Natural killer cell treated with Interleukin-12 subunit alpha and Interleukin-12 subunit beta and Interleukin-15 and Interleukin-18, amount 100 ng/mL, for 72 hours (primary cell): ENCODE measurements around the gene LIN52. TPM values are rescaled to one million over a fixed set of nuclear protein-coding genes. Genes with fewer than 3 reads are reported as not detected.
A peak's percentile ranks its signal among the peaks of the same experiment; 100 is the strongest.

Experiments
- ATAC-seq, 2 donors: fragments of 150-1000 bp; cut with Tn5 transposase in 1 of 2; sonication (Bioruptor Pico), chemical (Tn5 transposase) in 1 of 2; 2 replicates each; pipeline ENCODE4 v1.10.0; 2021
- DNase-seq: peaks from one replicate; pipeline ENCODE4 v3.0.0; 2022; ENCODE audit warnings: low spot score
- H3K27ac Mint-ChIP-seq, 2 donors: 1 replicate in 1 of 2; 2 replicates in 1 of 2; pipeline ENCODE4 v1.8.0; 2022; ENCODE audit warnings: mixed read lengths in 2 of 2, mild to moderate bottlenecking in 1 of 2, moderate library complexity in 1 of 2
- H3K27me3 Mint-ChIP-seq, 2 donors: 1 replicate in 1 of 2; 2 replicates in 1 of 2; pipeline ENCODE4 v1.8.0; 2022; ENCODE audit warnings: mixed read lengths in 2 of 2
- H3K36me3 Mint-ChIP-seq: one replicate; pipeline ENCODE4 v1.8.0; 2022; ENCODE audit warnings: mixed read lengths
- H3K4me1 Mint-ChIP-seq, 2 donors: 1 replicate in 1 of 2; 2 replicates in 1 of 2; pipeline ENCODE4 v1.8.0; 2022; ENCODE audit warnings: low read depth in 2 of 2, mixed read lengths in 2 of 2, mild to moderate bottlenecking in 1 of 2
- H3K4me3 Mint-ChIP-seq: one replicate; pipeline ENCODE4 v1.8.0; 2022; ENCODE audit warnings: mixed read lengths
- H3K9me3 Mint-ChIP-seq: 2 replicates; pipeline ENCODE4 v1.8.0; 2022; ENCODE audit warnings: mixed read lengths
- total RNA-seq, 2 donors: library from RNA; stranded (reverse); gene quantifications; one replicate each; pipeline ENCODE4 v1.2.3, GENCODE V29; 2022

Gene LIN52
- total RNA-seq, result 10 to 100 TPM; 20.7 TPM

DNA sequence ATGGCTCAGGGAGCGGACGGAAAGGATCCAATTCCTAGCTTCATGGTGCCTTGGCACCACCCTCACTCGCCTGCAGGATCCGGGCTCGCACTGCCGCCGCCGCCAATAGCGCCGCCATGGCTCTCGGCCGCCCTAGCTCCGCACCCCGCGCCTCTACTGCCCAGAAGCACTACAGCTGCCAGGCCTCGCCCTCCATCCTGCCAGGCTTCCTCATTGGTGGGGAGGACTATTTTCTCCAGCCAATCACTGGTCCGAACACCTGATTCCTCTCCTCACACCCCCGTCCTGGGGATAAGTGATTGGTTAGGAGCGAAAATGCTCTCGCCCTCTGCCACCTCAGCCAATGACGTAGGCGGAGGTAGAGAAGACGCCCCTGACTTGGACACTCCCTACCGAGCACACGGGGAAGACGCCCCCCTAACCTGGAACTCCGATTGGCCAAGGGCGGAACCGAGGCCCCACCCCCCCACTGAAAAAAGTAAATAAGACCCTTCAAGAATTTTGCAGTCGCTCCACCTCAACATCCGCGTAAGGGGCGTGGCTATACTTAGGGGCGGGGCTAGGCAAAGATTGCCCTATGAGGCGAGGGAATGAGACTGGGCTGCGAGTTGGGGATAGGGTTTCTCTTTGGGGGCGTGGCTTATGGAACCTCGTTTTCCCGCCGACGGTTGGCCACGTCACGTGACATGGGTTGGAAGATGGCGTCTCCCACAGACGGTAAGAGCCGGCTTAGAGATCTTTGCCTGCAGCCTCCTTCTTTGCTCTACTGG lies at the start of gene LIN52, which contains the start of gene ALDH6A1:
Gene LIN52 (plus strand): TSS at position 680 of the 770 bp plus-strand sequence. CDS start 19 bp downstream, at position 699.
Gene ALDH6A1 (minus strand): TSS at position 177 of the 770 bp plus-strand sequence. CDS start 59 bp downstream, at position 118.
- Mint-ChIP-seq H3K4me1 (peaks cover 24 to 36% of the 10 kb centered on the region in 2 donors), H3K27ac (peak within 1 kb of the TSS; percentile 94 to 96), H3K9me3 (peaks cover 3% of the 10 kb centered on the region), H3K27me3 (no peaks in the 10 kb centered on the region), H3K36me3 (peaks cover 10% of the 10 kb centered on the region), H3K4me3 (peak within 1 kb of the TSS; percentile 96)
- ATAC-seq (peak; percentile 96), DNase-seq (peak; percentile 99)

DNA sequence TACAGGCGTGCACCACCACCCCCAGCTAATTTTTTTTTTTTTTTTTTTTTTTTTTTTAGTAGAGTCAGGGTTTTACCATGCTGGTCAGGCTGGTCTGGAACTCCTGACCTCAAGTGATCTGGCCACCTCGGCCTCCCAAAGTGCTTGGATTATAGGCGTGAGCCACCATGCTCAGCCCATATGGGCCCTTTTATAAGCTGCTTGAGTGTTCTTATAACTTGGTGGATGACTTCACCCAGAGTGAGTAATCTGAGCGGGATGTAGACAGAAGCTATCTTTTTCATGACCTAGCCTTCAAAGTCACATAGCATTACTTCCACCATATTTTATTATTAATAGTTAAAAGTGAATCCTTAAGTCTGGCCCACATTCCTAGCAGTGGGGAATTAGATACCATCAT lies 49.2 kb upstream of the LIN52 start:
- H3K27ac Mint-ChIP-seq, result no peak overlapping the region

DNA sequence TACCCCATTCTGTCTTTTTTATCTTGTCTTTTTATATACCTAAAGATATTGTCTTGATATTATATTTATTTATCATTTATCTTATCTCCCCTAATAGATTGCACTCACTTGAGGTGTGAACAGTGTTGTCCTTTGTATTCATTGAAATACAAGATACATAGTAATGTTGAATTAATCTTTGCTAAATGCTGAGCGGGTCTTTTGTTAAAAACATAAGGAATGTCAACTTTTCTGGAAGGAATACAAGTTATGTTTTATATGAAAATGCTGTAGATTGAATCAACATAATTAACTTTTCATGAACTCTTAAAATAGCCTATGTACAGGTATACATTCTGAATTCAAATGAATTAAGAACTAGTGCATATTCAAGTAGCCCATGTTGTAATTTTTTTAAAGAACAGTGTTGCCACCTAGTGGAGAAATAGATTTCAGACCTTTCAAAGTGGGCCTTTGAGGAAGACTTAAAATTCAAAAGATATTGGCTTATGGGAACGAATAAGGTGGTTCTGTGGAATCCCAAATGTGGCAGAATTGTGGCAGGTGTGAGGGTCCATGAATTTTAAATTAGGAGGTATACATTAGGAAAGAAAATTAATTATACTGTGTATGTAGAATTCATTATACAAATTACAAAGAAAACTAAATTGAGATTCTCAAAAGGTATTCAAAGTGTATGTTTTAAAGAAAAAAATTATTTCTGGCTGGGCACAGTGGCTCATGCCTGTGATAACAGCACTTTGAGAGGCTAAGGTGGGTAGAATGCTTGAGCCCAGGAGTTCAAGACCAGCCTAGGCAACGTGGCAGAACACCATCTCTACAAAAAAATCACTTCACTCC lies 46.5 kb upstream of the LIN52 start:
- no peaks in the 10 kb centered on the region for H3K27me3 Mint-ChIP-seq
- H3K4me1 Mint-ChIP-seq, result no peaks in the 10 kb centered on the region
- H3K4me3 Mint-ChIP-seq, result no peak overlapping the region
- H3K9me3 Mint-ChIP-seq, result no peaks in the 10 kb centered on the region
- no peaks in the 10 kb centered on the region for H3K36me3 Mint-ChIP-seq
- no peak for DNase-seq
- no peak for ATAC-seq
- no peak overlapping the region for H3K27ac Mint-ChIP-seq

More for the DNA sequence above, 49.2 kb upstream of the LIN52 start:
- H3K9me3 Mint-ChIP-seq, result no peaks in the 10 kb centered on the region
- no peaks in the 10 kb centered on the region for H3K27me3 Mint-ChIP-seq
- no peaks in the 10 kb centered on the region for H3K36me3 Mint-ChIP-seq
- no peak for ATAC-seq
- no peak overlapping the region for H3K4me3 Mint-ChIP-seq
- H3K4me1 Mint-ChIP-seq, result no peaks in the 10 kb centered on the region
- no peak for DNase-seq

DNA sequence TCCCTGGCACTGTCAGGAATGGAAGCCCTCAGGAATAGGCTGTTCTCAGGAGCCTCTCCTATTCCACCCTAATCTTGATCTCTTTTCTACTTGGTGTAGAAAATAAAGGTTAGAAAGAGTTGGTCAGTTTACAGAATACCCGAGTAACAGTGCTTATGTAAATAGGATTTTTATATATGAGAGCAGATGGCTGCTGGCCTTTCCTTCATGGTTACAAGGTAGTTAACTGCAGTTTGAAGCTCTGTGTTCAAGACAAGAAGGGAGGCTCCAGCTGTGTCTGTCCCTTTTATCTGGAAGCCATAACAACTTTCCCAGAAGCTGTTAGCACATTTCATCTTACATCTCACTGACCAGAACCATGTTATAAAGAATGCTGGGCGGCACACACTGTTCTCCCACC lies 42.5 kb upstream of the LIN52 start:
- H3K36me3 Mint-ChIP-seq, result no peaks in the 10 kb centered on the region
- H3K4me3 Mint-ChIP-seq, result no peak overlapping the region
- no peaks in the 10 kb centered on the region for H3K9me3 Mint-ChIP-seq
- no peaks in the 10 kb centered on the region for H3K4me1 Mint-ChIP-seq
- no peaks in the 10 kb centered on the region for H3K27me3 Mint-ChIP-seq
- DNase-seq, result no peak
- no peak for ATAC-seq
- H3K27ac Mint-ChIP-seq, result no peak overlapping the region

- Mint-ChIP-seq H3K27ac (no peak overlapping the region), H3K36me3 (no peaks in the 10 kb centered on the region), H3K4me1 (no peaks in the 10 kb centered on the region), H3K9me3 (no peaks in the 10 kb centered on the region), H3K27me3 (no peaks in the 10 kb centered on the region), H3K4me3 (no peak overlapping the region)
- DNase-seq, result no peak
- no peak for ATAC-seq
Measured at GRCh38 chr14:74045522-74045921, 39.2 kb upstream of the LIN52 start.

- ATAC-seq (no peak), DNase-seq (no peak)
- Mint-ChIP-seq H3K4me3 (no peak overlapping the region), H3K27me3 (no peaks in the 10 kb centered on the region), H3K27ac (no peak overlapping the region), H3K4me1 (no peaks in the 10 kb centered on the region), H3K9me3 (no peaks in the 10 kb centered on the region), H3K36me3 (no peaks in the 10 kb centered on the region)
Measured at GRCh38 chr14:74048281-74048680, 36.5 kb upstream of the LIN52 start.

GRCh38 chr14:74049876-74050495 lies 34.8 kb upstream of the LIN52 start:
- H3K4me3 Mint-ChIP-seq, result no peak overlapping the region
- no peaks in the 10 kb centered on the region for H3K4me1 Mint-ChIP-seq
- H3K27ac Mint-ChIP-seq, result no peak overlapping the region
- no peak for DNase-seq
- ATAC-seq, result no peak
- no peaks in the 10 kb centered on the region for H3K9me3 Mint-ChIP-seq
- no peaks in the 10 kb centered on the region for H3K27me3 Mint-ChIP-seq
- no peaks in the 10 kb centered on the region for H3K36me3 Mint-ChIP-seq

DNA sequence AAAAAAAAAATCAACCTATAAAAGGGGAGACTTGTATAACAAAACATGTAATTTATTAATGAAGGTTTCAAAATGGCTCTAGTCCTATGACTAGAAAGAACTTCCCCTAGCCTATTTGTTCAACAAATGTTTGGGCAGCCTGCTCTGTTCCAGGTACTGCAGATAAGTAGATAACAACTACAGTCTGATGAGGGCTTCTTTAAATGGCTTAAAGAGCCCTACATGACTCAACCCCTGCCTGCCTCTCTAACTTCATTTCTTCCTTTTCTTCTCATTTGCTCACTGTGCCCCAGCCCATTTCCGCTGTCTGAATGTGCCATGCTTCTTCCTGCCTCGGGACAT lies 22.0 kb upstream of the LIN52 start:
- no peaks in the 10 kb centered on the region for H3K27me3 Mint-ChIP-seq
- H3K4me1 Mint-ChIP-seq, result no peaks in the 10 kb centered on the region
- no peaks in the 10 kb centered on the region for H3K9me3 Mint-ChIP-seq
- no peak overlapping the region for H3K4me3 Mint-ChIP-seq
- DNase-seq (no peak), ATAC-seq (no peak)
- peaks cover 5% of the 10 kb centered on the region for H3K36me3 Mint-ChIP-seq
- H3K27ac Mint-ChIP-seq, result no peak overlapping the region

GRCh38 chr14:74064426-74064825 lies 20.3 kb upstream of the LIN52 start:
- no peak overlapping the region for H3K4me3 Mint-ChIP-seq
- peaks cover 5% of the 10 kb centered on the region for H3K36me3 Mint-ChIP-seq
- ATAC-seq, result no peak

GRCh38 chr14:74064883-74065282 lies 19.9 kb upstream of the LIN52 start:
- Mint-ChIP-seq H3K4me1 (no peaks in the 10 kb centered on the region), H3K9me3 (no peaks in the 10 kb centered on the region), H3K27me3 (no peaks in the 10 kb centered on the region), H3K27ac (no peak overlapping the region), H3K36me3 (peaks cover 5% of the 10 kb centered on the region), H3K4me3 (no peak overlapping the region)
- DNase-seq, result no peak
- ATAC-seq, result no peak

More at GRCh38 chr14:74064426-74064825, 20.3 kb upstream of the LIN52 start:
- no peak overlapping the region for H3K27ac Mint-ChIP-seq
- DNase-seq, result no peak
- no peaks in the 10 kb centered on the region for H3K9me3 Mint-ChIP-seq
- no peaks in the 10 kb centered on the region for H3K4me1 Mint-ChIP-seq
- no peaks in the 10 kb centered on the region for H3K27me3 Mint-ChIP-seq

DNA sequence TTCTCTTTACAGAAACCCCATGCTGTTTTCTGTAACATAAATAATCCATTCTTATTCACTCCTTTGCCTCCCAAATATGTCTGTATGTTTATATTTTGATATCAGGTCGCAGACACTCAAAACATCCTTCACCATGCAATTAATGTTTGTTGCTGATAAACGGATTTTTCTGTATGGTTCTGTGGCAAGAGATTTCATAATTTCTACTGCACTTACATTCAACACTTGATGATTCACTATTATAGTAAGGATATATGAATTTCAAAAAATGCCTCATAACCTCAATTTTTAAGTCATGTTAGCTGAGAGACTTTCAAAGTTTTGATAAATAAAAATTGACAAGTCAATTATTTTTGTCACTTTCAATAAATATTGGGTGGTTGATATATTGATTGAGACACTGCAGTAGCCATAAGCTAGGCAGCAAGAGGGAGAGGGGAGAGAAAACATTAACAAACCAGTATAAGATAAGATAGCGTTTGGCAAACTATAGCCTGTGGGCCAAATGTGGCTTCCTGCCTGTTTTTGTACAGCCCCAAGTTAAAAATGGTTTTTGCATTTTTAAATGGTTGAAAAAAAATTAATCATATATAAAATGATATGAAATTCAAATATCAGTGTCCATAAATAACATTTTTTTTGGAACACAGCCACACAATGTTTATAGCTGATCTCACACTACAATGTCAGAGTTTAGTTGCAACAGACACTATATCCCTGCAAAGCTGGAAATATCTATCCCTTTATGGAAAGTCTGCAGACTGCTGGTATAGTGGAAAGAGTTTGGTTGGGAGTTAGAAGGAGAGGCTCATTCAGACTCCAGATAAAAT lies 18.8 kb upstream of the LIN52 start:
- no peaks in the 10 kb centered on the region for H3K27me3 Mint-ChIP-seq
- peaks cover 5% of the 10 kb centered on the region for H3K36me3 Mint-ChIP-seq
- H3K27ac Mint-ChIP-seq, result peak overlapping the region; percentile 12 to 48
- no peaks in the 10 kb centered on the region for H3K4me1 Mint-ChIP-seq
- no peaks in the 10 kb centered on the region for H3K9me3 Mint-ChIP-seq
- no peak for DNase-seq
- no peak overlapping the region for H3K4me3 Mint-ChIP-seq
- ATAC-seq, result no peak

DNA sequence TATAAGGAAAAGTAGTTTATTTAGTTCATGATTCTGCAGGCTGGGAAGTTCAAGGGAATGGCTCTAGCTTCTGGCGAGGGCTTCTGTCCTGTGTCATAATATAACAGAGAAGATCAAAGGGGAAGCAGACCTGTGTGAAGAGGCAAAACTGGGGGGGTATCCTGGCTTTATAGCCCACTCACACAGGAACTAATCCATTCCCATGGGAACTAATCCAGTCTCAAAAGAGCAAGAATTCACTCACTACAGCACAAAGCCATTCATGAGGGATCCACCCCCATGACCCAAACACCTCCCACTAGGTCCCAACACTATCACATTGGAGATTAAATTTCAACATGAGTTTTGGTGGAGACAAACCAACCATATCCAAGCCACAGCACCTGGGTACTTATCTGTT lies 7.4 kb upstream of the LIN52 start:
- no peaks in the 10 kb centered on the region for H3K36me3 Mint-ChIP-seq
- no peaks in the 10 kb centered on the region for H3K9me3 Mint-ChIP-seq
- no peak for DNase-seq
- H3K4me3 Mint-ChIP-seq, result no peak overlapping the region
- no peak overlapping the region for H3K27ac Mint-ChIP-seq
- H3K4me1 Mint-ChIP-seq, result no peaks in the 10 kb centered on the region
- no peak for ATAC-seq
- no peaks in the 10 kb centered on the region for H3K27me3 Mint-ChIP-seq

DNA sequence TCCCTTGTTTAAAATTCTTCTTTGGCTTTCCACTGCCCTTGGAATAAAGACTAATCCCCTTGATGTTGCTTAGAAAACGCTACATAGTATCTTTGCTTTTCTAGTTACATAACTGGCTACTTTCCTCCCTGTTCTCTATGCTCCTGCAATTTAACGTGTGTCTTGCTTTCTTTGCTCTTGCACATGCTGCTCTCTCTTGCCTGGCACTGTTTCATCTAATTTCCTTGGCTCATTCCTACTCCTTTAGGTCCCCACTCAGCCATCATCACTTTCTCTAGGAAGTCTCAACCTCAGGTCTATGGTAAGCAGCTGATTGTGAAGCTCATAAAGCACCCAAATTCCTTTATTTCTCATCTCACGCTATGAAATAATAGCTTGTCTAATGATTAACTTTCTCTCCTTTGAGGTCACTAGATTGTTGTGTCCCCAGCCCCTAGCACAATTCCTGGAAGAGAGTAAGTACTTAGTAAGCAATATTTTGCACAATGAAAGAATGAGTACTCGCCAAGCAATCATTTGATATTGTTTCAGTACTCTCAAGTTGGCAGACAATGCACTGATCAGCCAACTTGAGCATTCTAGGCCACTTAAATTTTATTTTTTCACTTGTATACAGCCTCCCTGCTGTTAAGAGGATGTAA lies 3.8 kb upstream of the LIN52 start:
- no peaks in the 10 kb centered on the region for H3K36me3 Mint-ChIP-seq
- no peak for ATAC-seq
- DNase-seq, result no peak
- H3K27ac Mint-ChIP-seq, result no peak overlapping the region
- H3K4me1 Mint-ChIP-seq, result peaks cover 14 to 19% of the 10 kb centered on the region in 2 donors
- no peak overlapping the region for H3K4me3 Mint-ChIP-seq
- no peaks in the 10 kb centered on the region for H3K27me3 Mint-ChIP-seq
- no peaks in the 10 kb centered on the region for H3K9me3 Mint-ChIP-seq
